SK-N-SH (cell line): ENCODE results near the gene PCNX2. TPM values are rescaled to one million over a fixed set of nuclear protein-coding genes. Genes with fewer than 3 reads are reported as not detected.

ENCODE experiments used
- CTCF ChIA-PET: fragments of 300-600, 350-600 bp; formaldehyde crosslinking; extraction: SDS; loops from one replicate; lab custom pipeline; 2021; lab: Yijun Ruan, JAX
- POLR2A ChIA-PET: fragments of 350-600 bp; sonication (Branson Sonifier 250); formaldehyde crosslinking; extraction: SDS; loops from one replicate; lab custom pipeline; 2020; ENCODE audit warnings: antibody characterized with exemption, inconsistent platforms; lab: Yijun Ruan, JAX
- DNase-seq: peaks from one replicate; pipeline ENCODE4 v3.0.0; 2012
- H2AFZ ChIP-seq: fragments of 200-600 bp; sonication (generic); 2 replicates; pipeline ENCODE4 v1.8.1; 2016; ENCODE audit warnings: antibody characterized with exemption, mild to moderate bottlenecking, low read depth
- H3F3A ChIP-seq: fragments of 200-600 bp; sonication (generic); replicated peaks from 2 replicates; pipeline ENCODE3; 2016; ENCODE audit warnings: antibody characterized with exemption, mild to moderate bottlenecking; ENCODE audit not compliant: insufficient read depth
- H3K27ac ChIP-seq, 2 experiments: fragments of 200-500 bp in 1 of 2; fragments of 200-600 bp in 1 of 2; sonication (Bioruptor generic) in 1 of 2; sonication (generic), shearing (Covaris generic) in 1 of 2; 2 replicates each; pipeline versions ENCODE4 v1.5.1 to v1.6.1; 2014 to 2016; ENCODE audit warnings: low read depth in 2 of 2, inconsistent platforms in 1 of 2, low read length in 1 of 2, mild to moderate bottlenecking in 1 of 2, mixed read lengths in 1 of 2
- H3K27me3 ChIP-seq: fragments of 200-600 bp; sonication (generic), shearing (Covaris generic); 2 replicates; pipeline ENCODE4 v1.6.1; 2016; ENCODE audit warnings: mixed run types; ENCODE audit not compliant: insufficient read depth
- H3K36me3 ChIP-seq, 2 experiments: fragments of 200-500 bp in 1 of 2; fragments of 200-600 bp in 1 of 2; sonication (Bioruptor generic) in 1 of 2; sonication (generic) in 1 of 2; replicated peaks in 1 of 2; 2 replicates each; pipeline versions ENCODE3 to v1.5.1; 2014 to 2016; ENCODE audit warnings: low read length in 1 of 2, mild to moderate bottlenecking in 1 of 2; ENCODE audit not compliant: insufficient read depth in 2 of 2, control insufficient read depth in 1 of 2
- H3K4me1 ChIP-seq, 2 experiments: fragments of 200-500 bp in 1 of 2; fragments of 200-600 bp in 1 of 2; sonication (Bioruptor generic) in 1 of 2; sonication (generic), shearing (Covaris generic) in 1 of 2; 2 replicates each; pipeline versions ENCODE4 v1.5.1 to v1.6.1; 2014 to 2016; ENCODE audit warnings: low read depth in 1 of 2, low read length in 1 of 2, mixed run types in 1 of 2; ENCODE audit not compliant: insufficient read depth in 2 of 2, control insufficient read depth in 1 of 2
- H3K4me2 ChIP-seq: fragments of 200-600 bp; sonication (generic), shearing (Covaris generic); 2 replicates; pipeline ENCODE4 v1.6.1; 2017; ENCODE audit warnings: mixed run types
- H3K4me3 ChIP-seq, 2 experiments: fragments of 200-500 bp in 1 of 2; fragments of 200-600 bp in 1 of 2; sonication (Bioruptor generic) in 1 of 2; sonication (generic), shearing (Covaris generic) in 1 of 2; 2 replicates each; pipeline versions ENCODE4 v1.5.1 to v1.8.1; 2014 to 2016; ENCODE audit warnings: low read depth in 2 of 2, inconsistent platforms in 1 of 2, low read length in 1 of 2, mild to moderate bottlenecking in 1 of 2, mixed read lengths in 1 of 2, moderate library complexity in 1 of 2
- H3K79me2 ChIP-seq: fragments of 200-600 bp; sonication (generic); 2 replicates; pipeline ENCODE4 v1.8.1; 2017; ENCODE audit warnings: mild to moderate bottlenecking; ENCODE audit not compliant: insufficient read depth
- H3K9ac ChIP-seq: fragments of 200-600 bp; sonication (generic); 2 replicates; pipeline ENCODE4 v1.6.1; 2017; ENCODE audit warnings: mixed run types
- H3K9me2 ChIP-seq: fragments of 200-600 bp; sonication (generic); 2 replicates; pipeline ENCODE4 v1.6.1; 2017; ENCODE audit warnings: mixed run types
- H3K9me3 ChIP-seq: fragments of 200-600 bp; sonication (generic); 2 replicates; pipeline ENCODE4 v1.6.1; 2017; ENCODE audit warnings: mixed run types, mild to moderate bottlenecking, moderate library complexity
- H4K20me1 ChIP-seq: fragments of 200-600 bp; sonication (generic); 2 replicates; pipeline ENCODE4 v1.6.1; 2017; ENCODE audit warnings: mild to moderate bottlenecking, mixed run types; ENCODE audit not compliant: insufficient read depth
- CTCF ChIP-seq: fragments of 200-600 bp; sonication (generic); IDR thresholded peaks from 2 replicates; pipeline ENCODE4 v1.6.1; 2017; ENCODE audit warnings: antibody characterized with exemption, mild to moderate bottlenecking, moderate library complexity
- EZH2phosphoT487 ChIP-seq: fragments of 200-600 bp; sonication (generic); IDR thresholded peaks from 2 replicates; pipeline ENCODE4 v1.6.1; 2017; ENCODE audit warnings: low read depth, mixed run types, mild to moderate bottlenecking, antibody characterized with exemption, moderate library complexity, borderline replicate concordance
- FOSL2 ChIP-seq: IDR thresholded peaks from 2 replicates; pipeline ENCODE4 v1.4.0; 2012; ENCODE audit warnings: low read depth, mild to moderate bottlenecking, moderate library complexity, borderline replicate concordance
- FOXJ3 ChIP-seq: sonication (generic); formaldehyde crosslinking; IDR thresholded peaks from 2 replicates; pipeline ENCODE4 v1.5.1; 2020; ENCODE audit warnings: mild to moderate bottlenecking, missing genetic modification reagents
- FOXM1 ChIP-seq: IDR thresholded peaks from 2 replicates; pipeline ENCODE4 v1.4.0; 2012; ENCODE audit warnings: low read depth, mild to moderate bottlenecking
- GATA2 ChIP-seq: sonication (generic); formaldehyde crosslinking; IDR thresholded peaks from 2 replicates; pipeline ENCODE4 v1.5.0; 2020; ENCODE audit warnings: mild to moderate bottlenecking, missing genetic modification reagents
- JUND ChIP-seq: IDR thresholded peaks from 2 replicates; pipeline ENCODE4 v1.4.0; 2012
- MAX ChIP-seq: IDR thresholded peaks from 2 replicates; pipeline ENCODE4 v1.4.0; 2012; ENCODE audit warnings: low read depth
- MEF2A ChIP-seq: IDR thresholded peaks from 2 replicates; pipeline ENCODE4 v1.4.0; 2012; ENCODE audit warnings: low read depth, borderline replicate concordance
- MXI1 ChIP-seq: IDR thresholded peaks from 2 replicates; pipeline ENCODE4 v1.6.1; 2012; ENCODE audit warnings: mild to moderate bottlenecking, low read depth, low read length, improper control_type of control experiment
- NFIC ChIP-seq: IDR thresholded peaks from 2 replicates; pipeline ENCODE4 v1.4.0; 2012; ENCODE audit warnings: borderline replicate concordance
- NRF1 ChIP-seq: IDR thresholded peaks from 2 replicates; pipeline ENCODE4 v1.6.1; 2012; ENCODE audit warnings: low read depth, mild to moderate bottlenecking, low read length
- POLR2AphosphoS5 ChIP-seq: IDR thresholded peaks from 2 replicates; pipeline ENCODE4 v1.6.1; 2012; ENCODE audit warnings: low read depth, low read length
- RXRA ChIP-seq: IDR thresholded peaks from 2 replicates; pipeline ENCODE4 v1.4.0; 2012; ENCODE audit warnings: low read depth, mild to moderate bottlenecking, borderline replicate concordance
- USF1 ChIP-seq: IDR thresholded peaks from 2 replicates; pipeline ENCODE4 v1.4.0; 2012; ENCODE audit warnings: low read depth, borderline replicate concordance
- USF2 ChIP-seq: fragments of 150-350 bp; IDR thresholded peaks from 2 replicates; pipeline ENCODE4 v1.6.1; 2017; ENCODE audit warnings: antibody characterized with exemption, low read length, low read depth, borderline replicate concordance
- YY1 ChIP-seq: IDR thresholded peaks from 2 replicates; pipeline ENCODE4 v1.4.0; 2012; ENCODE audit warnings: low read depth, mild to moderate bottlenecking
- WGBS: methylation state at CpG from one replicate; pipeline ENCODE4 v1.1.6; 2017; ENCODE audit warnings: low lambda C conversion rate; 5-methylcytosine and 5-hydroxymethylcytosine counted together
- polyA plus RNA-seq, 3 experiments: library from polyadenylated mRNA; depleted of rRNA; stranded (reverse); fragments of >200 nt; gene quantifications; 2 replicates each; pipeline ENCODE4 v1.2.3, GENCODE V29; 2012

PCNX2 gene
- polyA plus RNA-seq, 1 of the 3 experiments (the other 2 are of a cell fraction) = 10.6 TPM

GRCh38 chr1:233121947-233122559 is 173.5 kb downstream of the PCNX2 start:
- Histone ChIP-seq H3K79me2 (no peaks in the 10 kb centered on the region), H3K4me2 (no peak overlapping the region), H3K27ac (no peak overlapping the region), H3K36me3 (peaks cover 0 to 3% of the 10 kb centered on the region in 2 experiments), H2AFZ (no peak overlapping the region), H4K20me1 (no peaks in the 10 kb centered on the region), H3K4me1 (no peaks in the 10 kb centered on the region), H3K27me3 (no peaks in the 10 kb centered on the region), H3K9me3 (no peaks in the 10 kb centered on the region), H3K9me2 (no peaks in the 10 kb centered on the region), H3F3A (peaks cover 12% of the 10 kb centered on the region), H3K4me3 (no peak overlapping the region), H3K9ac (no peak overlapping the region)
- ChIA-PET CTCF (no interaction called here), POLR2A (no interaction called here)
- TF ChIP-seq JUND = no peak
- WGBS = 71% methylated on average over 1 of the region's 1 CpG
- DNase-seq = no peak

- Histone ChIP-seq H3F3A (peaks cover 11% of the 10 kb centered on the region), H3K9ac (no peak overlapping the region), H3K4me2 (no peak overlapping the region), H3K79me2 (no peaks in the 10 kb centered on the region), H3K9me2 (no peaks in the 10 kb centered on the region), H3K27me3 (no peaks in the 10 kb centered on the region), H2AFZ (no peak overlapping the region), H3K36me3 (no peaks in the 10 kb centered on the region), H4K20me1 (peaks cover 7% of the 10 kb centered on the region; the same call in 1 of the 2 replicates), H3K9me3 (no peaks in the 10 kb centered on the region), H3K27ac (no peak overlapping the region), H3K4me1 (peaks cover 10 to 17% of the 10 kb centered on the region in 2 experiments), H3K4me3 (no peak overlapping the region)
- TF ChIP-seq MEF2A (no peak), JUND (no peak), GATA2 (CRISPR knock-in tag) (no peak)
- ChIA-PET CTCF (no interaction called here), POLR2A (no interaction called here)
- no peak for DNase-seq
- WGBS = 92% methylated on average over 5 of the region's 5 CpGs
Observed at GRCh38 chr1:233114860-233115259, 180.7 kb downstream of the PCNX2 start.

GRCh38 chr1:233114159-233114558 is 181.4 kb downstream of the PCNX2 start:
- TF ChIP-seq JUND (no peak), USF2 (no peak), CTCF (no peak), NFIC (no peak), FOXM1 (no peak), FOXJ3 (CRISPR knock-in tag) (no peak), RXRA (no peak), FOSL2 (no peak), MAX (no peak), GATA2 (CRISPR knock-in tag) (no peak), POLR2AphosphoS5 (no peak), MEF2A (no peak), YY1 (no peak), MXI1 (no peak), NRF1 (no peak), USF1 (no peak), EZH2phosphoT487 (no peak)
- H3K27me3 ChIP-seq = no peaks in the 10 kb centered on the region
- H3K9me2 ChIP-seq = no peaks in the 10 kb centered on the region
- no peak overlapping the region for H2AFZ ChIP-seq
- no peak overlapping the region for H3K4me3 ChIP-seq
- no peak overlapping the region for H3K9ac ChIP-seq
- H3K36me3 ChIP-seq = no peaks in the 10 kb centered on the region
- CTCF ChIA-PET = no interaction called here
- no peak overlapping the region for H3K27ac ChIP-seq
- H3F3A ChIP-seq = peaks cover 11% of the 10 kb centered on the region
- no peak overlapping the region for H3K4me2 ChIP-seq
- WGBS = 83% methylated on average over 5 of the region's 5 CpGs
- H4K20me1 ChIP-seq = peaks cover 7% of the 10 kb centered on the region; the same call in 1 of the 2 replicates
- H3K4me1 ChIP-seq = peaks cover 10 to 17% of the 10 kb centered on the region in 2 experiments
- POLR2A ChIA-PET = no interaction called here
- no peak for DNase-seq
- no peaks in the 10 kb centered on the region for H3K9me3 ChIP-seq
- no peaks in the 10 kb centered on the region for H3K79me2 ChIP-seq
